CD4-positive, alpha-beta T cell treated with Interleukin-21 for 1 hour (primary cell): ENCODE measurements around the gene CEMIP.
A peak's percentile ranks its signal among the peaks of the same experiment; 100 is the strongest.

ENCODE experiments used
- DNase-seq: peaks from one replicate; pipeline ENCODE4 v3.0.0-alpha.2; 2020

Gene CEMIP

DNA sequence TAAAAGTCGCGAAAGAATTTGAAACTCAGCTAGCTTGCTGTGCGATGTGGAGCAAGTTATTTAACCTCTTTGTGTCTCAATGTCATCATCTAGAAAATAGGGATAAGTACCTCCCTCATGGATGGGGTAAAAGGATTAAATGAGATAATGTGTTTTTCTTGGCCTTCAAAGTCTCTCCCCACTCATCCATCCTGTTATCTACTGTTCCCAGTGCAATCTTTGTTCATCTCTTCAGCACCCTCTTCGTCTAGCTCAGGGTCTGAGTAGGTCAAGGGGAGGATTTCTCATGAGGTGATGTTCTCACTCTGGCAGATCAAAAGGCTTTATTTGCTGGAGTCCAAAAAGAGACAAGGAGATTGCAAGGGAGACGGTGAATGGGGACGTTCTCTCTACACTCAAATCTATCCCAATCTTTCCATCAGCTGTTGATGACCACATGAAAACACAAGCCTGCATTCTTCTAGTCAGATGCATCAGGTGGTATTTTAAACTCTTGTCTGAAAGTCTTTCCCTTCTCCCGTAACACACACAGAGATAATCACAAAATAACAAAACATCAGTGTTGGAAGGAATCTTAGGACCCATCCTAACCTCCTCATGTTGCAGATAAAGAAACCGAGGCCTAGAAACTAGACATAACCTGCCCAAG is 209.1 kb downstream of the CEMIP start:
- DNase-seq = no peak

DNA sequence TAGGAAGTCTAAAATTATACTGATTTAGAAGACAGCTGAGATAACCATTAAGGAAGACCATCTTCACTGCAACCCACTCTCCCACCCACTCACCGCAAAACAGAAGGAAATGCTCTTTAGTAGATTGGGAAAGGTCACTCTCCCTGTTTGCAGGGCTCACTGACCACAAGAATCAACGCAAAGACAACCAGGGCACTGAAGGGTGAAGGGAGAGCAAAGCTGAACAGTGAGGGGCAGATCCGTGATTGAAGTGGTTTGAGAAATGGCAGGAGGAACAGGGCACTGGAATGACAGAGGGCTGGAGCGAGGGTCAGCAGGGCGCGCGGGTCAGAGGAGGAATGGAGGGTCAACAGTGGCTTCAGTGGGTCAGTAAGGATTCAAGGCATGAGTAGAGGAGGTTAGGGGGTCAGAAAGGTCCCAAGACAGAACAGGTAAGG is 209.9 kb downstream of the CEMIP start:
- DNase-seq = no peak

DNA sequence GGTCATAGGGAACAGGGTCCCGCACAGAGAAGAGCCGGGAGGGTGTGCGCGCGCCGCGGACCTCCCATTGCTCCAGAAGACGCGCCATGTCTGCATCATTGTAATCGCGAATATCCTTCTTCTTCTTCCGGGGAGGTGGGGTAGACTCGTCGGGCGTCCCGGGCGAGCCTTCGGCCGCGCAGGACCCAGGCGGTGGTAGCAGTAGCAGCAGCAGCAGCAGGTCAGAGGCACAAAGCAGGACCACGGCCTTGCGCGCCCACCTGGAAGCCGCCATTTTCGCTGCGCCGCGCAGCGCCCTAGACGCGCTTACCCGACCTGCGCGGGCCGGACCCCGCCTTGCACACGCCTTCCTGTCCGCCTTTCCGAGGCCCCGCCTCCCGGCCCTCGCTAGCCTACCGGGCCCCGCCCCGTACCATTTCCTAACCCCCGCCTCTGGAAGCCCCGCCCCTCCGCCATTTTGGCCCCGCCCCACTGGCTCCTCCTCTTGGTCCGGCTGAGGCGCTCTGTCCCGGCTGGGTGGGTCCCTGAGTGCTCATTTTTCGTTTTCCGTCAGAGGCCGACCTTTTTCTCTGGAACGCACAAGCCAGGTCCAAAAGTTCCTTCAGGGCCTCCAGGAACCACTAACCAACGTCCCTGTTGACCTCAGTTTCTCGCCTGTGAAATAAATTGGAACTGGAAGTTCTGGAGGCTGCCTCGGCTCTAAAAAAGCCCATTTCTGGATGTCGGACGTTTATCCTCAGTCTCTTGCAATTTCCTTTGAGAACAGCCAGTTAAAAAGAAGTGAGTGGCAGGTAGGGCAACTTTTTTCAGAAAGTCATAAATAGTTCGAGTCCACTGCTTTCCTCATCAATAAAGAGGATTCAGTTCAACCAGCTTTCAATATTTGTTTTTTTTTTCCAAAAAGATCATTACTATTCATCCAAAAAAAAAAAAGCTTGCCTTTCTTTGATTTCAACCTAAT is 210.6 kb downstream of the CEMIP start, which contains the start of gene MESD:
Gene MESD (minus strand): TSS at position 302 of the 961 bp plus-strand sequence. CDS start 28 bp downstream, at position 274.
- DNase-seq = peak; percentile 95

DNA sequence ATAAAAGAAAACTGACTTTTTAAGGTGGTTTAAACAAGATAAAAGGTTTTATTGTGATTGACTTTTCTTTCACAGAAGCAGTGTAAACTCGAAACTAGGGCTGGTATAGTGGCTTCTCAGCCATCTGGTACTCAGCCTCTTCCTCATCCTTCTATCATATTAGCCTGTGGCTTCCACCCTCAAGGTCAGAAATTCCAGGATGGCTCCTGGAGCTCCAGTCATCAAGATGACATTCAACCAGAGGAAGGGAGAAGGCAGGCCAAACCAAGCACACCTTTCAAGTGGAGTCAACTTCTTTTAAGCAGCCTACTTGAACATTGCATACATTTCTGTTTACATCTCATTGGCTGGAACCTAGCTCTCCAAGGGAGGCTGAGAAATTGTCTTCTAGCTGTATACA is 211.8 kb downstream of the CEMIP start:
- DNase-seq = no peak

- DNase-seq = no peak
These were observed 212.3 kb downstream of the CEMIP start for GRCh38 chr15:80991421-80991820.

- no peak for DNase-seq
These were observed 212.8 kb downstream of the CEMIP start for GRCh38 chr15:80992006-80992405.

DNA sequence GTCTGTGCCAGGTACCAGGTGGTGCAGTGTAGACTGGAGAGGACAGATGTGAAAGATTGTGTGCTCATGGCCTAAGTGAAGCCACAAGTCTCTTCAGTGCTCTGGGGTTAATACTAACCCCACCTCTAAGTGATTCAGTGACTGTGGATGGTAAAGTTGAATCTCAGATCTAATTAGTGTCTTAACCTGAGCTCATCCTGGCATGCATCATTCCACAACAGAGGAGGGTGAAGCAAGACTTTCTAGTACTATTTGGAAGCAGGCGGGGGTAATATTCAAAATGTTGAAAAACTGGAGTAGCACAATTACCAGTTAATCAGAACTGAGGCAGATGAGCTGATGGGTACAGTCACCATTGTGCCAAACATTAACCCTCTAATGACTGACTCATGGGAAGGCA is 213.3 kb downstream of the CEMIP start:
- DNase-seq = no peak

DNA sequence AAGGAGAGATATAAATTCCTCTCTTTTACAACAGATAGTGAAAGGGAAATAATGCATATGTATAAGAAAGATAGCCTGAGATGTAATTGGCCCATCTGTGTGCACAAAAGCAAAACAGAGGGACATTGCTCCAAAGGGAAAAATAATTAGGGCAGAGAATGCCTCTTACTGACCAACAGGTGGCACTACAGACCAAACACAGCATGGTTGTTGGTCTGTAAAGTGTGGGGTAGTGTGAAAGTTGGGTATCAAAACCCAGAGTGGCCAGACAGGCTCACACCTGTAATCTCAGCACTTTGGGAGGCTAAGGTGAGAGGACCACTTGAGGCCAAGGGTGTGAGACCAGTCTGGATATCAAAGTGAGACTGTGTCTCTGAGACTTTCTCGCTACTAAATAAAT is 217.1 kb downstream of the CEMIP start:
- peak; percentile 37 for DNase-seq

- DNase-seq = no peak
These were observed 218.5 kb downstream of the CEMIP start for GRCh38 chr15:80997692-80998091.

DNA sequence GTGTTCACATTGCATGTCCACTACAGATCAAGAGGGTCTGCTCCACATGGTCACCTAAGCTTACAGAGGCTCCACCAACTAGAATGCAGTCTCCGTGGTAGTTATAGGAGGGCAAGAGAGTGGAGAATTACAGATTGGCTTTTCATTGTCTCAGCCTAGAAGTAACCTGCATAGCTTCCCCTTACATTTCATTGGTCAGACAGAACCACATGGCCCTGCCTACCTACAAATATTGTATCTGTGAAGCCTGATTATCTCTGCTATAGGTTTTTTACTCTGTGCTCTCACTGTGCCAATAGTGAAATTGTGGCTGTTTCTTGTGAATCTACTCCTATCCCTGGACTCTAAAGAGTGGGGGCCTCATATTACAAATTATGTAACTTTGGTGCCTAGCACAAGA is 219.1 kb downstream of the CEMIP start:
- DNase-seq = peak; percentile 26

GRCh38 chr15:80999623-81000036 is 220.5 kb downstream of the CEMIP start:
- DNase-seq = peak; percentile 67

DNA sequence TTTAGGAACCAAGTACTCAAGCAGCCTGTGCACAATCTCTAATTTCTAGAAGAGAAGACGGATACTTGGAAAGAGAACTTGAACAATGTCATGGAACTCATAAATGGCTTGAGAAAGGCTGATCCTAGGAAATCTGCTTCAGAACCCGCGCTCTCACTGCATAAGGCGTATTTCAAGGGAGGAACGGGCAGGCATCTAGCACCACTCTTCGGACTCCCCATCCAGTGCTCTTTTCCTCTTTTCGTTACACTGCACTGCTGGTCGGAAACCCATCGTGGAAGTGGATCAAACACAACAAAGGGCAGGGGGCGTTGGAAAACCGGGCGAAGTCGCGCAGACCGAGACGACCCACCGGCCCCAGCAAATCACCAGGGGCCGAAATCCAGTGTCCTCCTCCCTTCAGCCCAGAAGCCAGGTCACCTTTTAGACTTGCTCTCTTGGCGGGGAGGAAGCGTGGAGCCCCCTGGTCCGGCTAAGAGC is 221.0 kb downstream of the CEMIP start:
- no peak for DNase-seq

DNA sequence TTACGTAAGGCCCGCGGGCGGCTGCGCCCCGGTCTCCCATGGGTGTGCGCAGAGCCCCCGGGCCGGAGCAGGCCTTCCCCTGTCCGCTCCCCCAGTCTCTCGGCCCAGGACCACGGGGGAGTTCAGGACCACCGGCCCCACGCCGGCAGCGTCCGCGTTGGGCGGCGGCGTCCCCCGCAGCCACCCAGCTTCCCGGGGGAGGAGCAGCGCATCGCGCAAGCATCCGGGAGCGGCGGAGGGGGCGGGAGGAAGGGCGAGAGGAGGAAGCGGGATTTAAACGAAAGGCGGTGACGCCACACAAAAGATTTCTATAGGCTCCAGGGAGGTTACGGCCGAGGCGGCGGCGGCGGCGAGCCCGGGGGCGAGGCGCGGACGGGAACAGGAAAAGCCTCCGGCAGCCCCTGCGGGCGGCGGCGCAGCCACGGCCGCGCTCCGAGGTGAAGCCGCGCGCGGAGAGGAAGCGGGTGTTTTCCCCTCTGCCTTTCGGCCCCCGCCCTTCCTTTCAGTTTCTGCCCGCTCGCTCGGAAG is 221.5 kb downstream of the CEMIP start, which contains the start of gene TLNRD1:
Gene TLNRD1 (plus strand): TSS at position 300 of the 528 bp plus-strand sequence. CDS start 1,349 bp downstream, outside the sequence.
- DNase-seq = peak; percentile 88
